HG02759 (cell line): ENCODE results near the gene TEX53.

ENCODE experiments used
- ATAC-seq: cut with Tn5 transposase; IDR thresholded peaks from one replicate; pipeline ENCODE4 v1.9.1; 2021; ENCODE audit warnings: mild to moderate bottlenecking, moderate library complexity; ENCODE audit not compliant: unreplicated experiment

The TEX53 gene

GRCh38 chr9:114607671-114608524, 49.7 kb downstream of the TEX53 start:
- peak; percentile 32 for ATAC-seq

GRCh38 chr9:114606597-114607207, 50.9 kb downstream of the TEX53 start:
- ATAC-seq: no peak
